ENCODE results near the gene TUG1.

TUG1 gene

GRCh38 chr22:30955153-30955552, 13.9 kb upstream of the TUG1 start:
- TF ChIP-seq CTCF (IDR thresholded peaks at IDR 0.05; ENCODE audit: low read depth, low read length, missing control alignments) = no peak
- H3K4me3 ChIP-seq (ENCODE audit: low read depth, low read length) = no peak overlapping the region
- DNase-seq (ENCODE audit: low read depth) = no peak

GRCh38 chr22:30964858-30965257, 4.2 kb upstream of the TUG1 start:
- H3K4me3 ChIP-seq (ENCODE audit: low read depth, low read length) = no peak overlapping the region
- DNase-seq (ENCODE audit: low read depth) = no peak
- no peak for TF ChIP-seq CTCF (IDR thresholded peaks at IDR 0.05; ENCODE audit: low read depth, low read length, missing control alignments)

- H3K4me3 ChIP-seq (ENCODE audit: low read depth, low read length) = peak within 1 kb of the TSS; percentile 86
- DNase-seq (ENCODE audit: low read depth) = no peak
- TF ChIP-seq CTCF (IDR thresholded peaks at IDR 0.05; ENCODE audit: low read depth, low read length, missing control alignments) = no peak
Measured at GRCh38 chr22:30968015-30968923, 796 bp upstream of the TUG1 start, which contains the start of gene MORC2. MORC2 (minus strand) TSS chr22:30968774; CDS start chr22:30967889, 885 bp downstream.

- no peak for TF ChIP-seq CTCF (IDR thresholded peaks at IDR 0.05; ENCODE audit: low read depth, low read length, missing control alignments)
- peak; percentile 27 for DNase-seq (ENCODE audit: low read depth)
- H3K4me3 ChIP-seq (ENCODE audit: low read depth, low read length) = peak overlapping the region; percentile 86
Measured at GRCh38 chr22:30969532-30970355, 679 bp downstream of the TUG1 start.

GRCh38 chr22:30970356-30970746, 1.3 kb downstream of the TUG1 start:
- TF ChIP-seq CTCF (IDR thresholded peaks at IDR 0.05; ENCODE audit: low read depth, low read length, missing control alignments) = no peak
- no peak for DNase-seq (ENCODE audit: low read depth)
- peak overlapping the region; percentile 86 for H3K4me3 ChIP-seq (ENCODE audit: low read depth, low read length)

- no peak overlapping the region for H3K4me3 ChIP-seq (ENCODE audit: low read depth, low read length)
- TF ChIP-seq CTCF (IDR thresholded peaks at IDR 0.05; ENCODE audit: low read depth, low read length, missing control alignments) = no peak
- DNase-seq (ENCODE audit: low read depth) = no peak
Measured at GRCh38 chr22:30978304-30978962, 9.4 kb downstream of the TUG1 start.

All from GM12864 (cell line).